Prostate gland (tissue), 2 donors: ENCODE measurements around the gene HAND2. TPM values are rescaled to one million over a fixed set of nuclear protein-coding genes. Genes with fewer than 3 reads are reported as not detected.

Source experiments
- DNase-seq: peaks from one replicate; pipeline ENCODE4 v3.0.0-alpha.2; 2019; ENCODE audit warnings: low spot score
- H3K27ac ChIP-seq, 2 donors: fragments of 200-600 bp; sonication (generic); 2 replicates each; pipeline ENCODE4 v1.5.1; 2017 to 2019
- H3K27me3 ChIP-seq: fragments of 200-600 bp; sonication (generic); replicated peaks from 2 replicates; pipeline ENCODE4 v1.5.1; 2019; ENCODE audit not compliant: insufficient read depth
- H3K36me3 ChIP-seq, 2 donors: fragments of 200-600 bp; sonication (generic); 1 replicate in 1 of 2; 2 replicates in 1 of 2; pipeline versions ENCODE4 v1.5.1 to v1.8.1; 2017 to 2019
- H3K4me1 ChIP-seq: fragments of 200-600 bp; sonication (generic); replicated peaks from 2 replicates; pipeline ENCODE4 v1.5.1; 2019
- H3K4me3 ChIP-seq, 2 donors: fragments of 200-600 bp; sonication (generic); 2 replicates each; pipeline ENCODE4 v1.5.1; 2017 to 2019
- H3K9me3 ChIP-seq: fragments of 200-600 bp; sonication (generic); 2 replicates; pipeline ENCODE4 v1.5.1; 2017
- CTCF ChIP-seq, 4 experiments: fragments of 200-600 bp in 2 of 4; fragments of 450-650 bp in 2 of 4; sonication (generic) in 2 of 4; IDR thresholded peaks; 1 replicate in 3 of 4; 2 replicates in 1 of 4; pipeline ENCODE4 v1.5.1; 2016 to 2019; ENCODE audit warnings: antibody characterized with exemption in 4 of 4, mild to moderate bottlenecking in 2 of 4, moderate library complexity in 2 of 4
- POLR2A ChIP-seq: fragments of 450-650 bp; IDR thresholded peaks from one replicate; pipeline ENCODE4 v1.6.1; 2016; ENCODE audit warnings: antibody characterized with exemption, mild to moderate bottlenecking
- POLR2AphosphoS5 ChIP-seq: sonication (generic); formaldehyde crosslinking; IDR thresholded peaks from one replicate; pipeline ENCODE4 v1.6.1; 2017; ENCODE audit warnings: antibody characterized with exemption
- WGBS: methylation state at CpG from one replicate; pipeline ENCODE4 v1.1.5; 2018; 5-methylcytosine and 5-hydroxymethylcytosine counted together
- intact Hi-C: fragments of 100-400 bp; cut with DNase I; formaldehyde crosslinking; loops from one replicate; pipeline ENCODE4 v1.14.2; 2022
- total RNA-seq, 2 donors: library from RNA; depleted of rRNA; stranded (reverse); fragments of >200 nt; gene quantifications; one replicate each; pipeline ENCODE4 v1.1.0, GENCODE V29; 2016

HAND2 gene
- total RNA-seq, 2 donors from 2014 or later: 7.5 TPM; not detected in 1

GRCh38 chr4:173537613-173538147 is 7.7 kb upstream of the HAND2 start:
- WGBS: 33% methylated on average over 21 of the region's 21 CpGs
- Histone ChIP-seq H3K4me3 (no peak overlapping the region), H3K27me3 (peaks cover 18% of the 10 kb centered on the region), H3K4me1 (no peaks in the 10 kb centered on the region), H3K9me3 (no peaks in the 10 kb centered on the region), H3K36me3 (no peaks in the 10 kb centered on the region), H3K27ac (no peak overlapping the region)
- intact Hi-C loops: no loop called here
- no peak for TF ChIP-seq CTCF (IDR thresholded peaks at IDR 0.05)
- no peak for TF ChIP-seq POLR2AphosphoS5
- TF ChIP-seq POLR2A: no peak
- no peak for DNase-seq

- TF ChIP-seq POLR2AphosphoS5 (no peak), POLR2A (no peak), CTCF (IDR thresholded peaks at IDR 0.05) (no peak)
- no peaks in the 10 kb centered on the region for H3K36me3 ChIP-seq
- no peaks in the 10 kb centered on the region for H3K9me3 ChIP-seq
- no peak overlapping the region for H3K27ac ChIP-seq
- no peaks in the 10 kb centered on the region for H3K4me1 ChIP-seq
- no peak overlapping the region for H3K4me3 ChIP-seq
- 35% methylated on average over 12 of the region's 12 CpGs for WGBS
- peaks cover 26% of the 10 kb centered on the region for H3K27me3 ChIP-seq
- intact Hi-C loops: no loop called here
- DNase-seq: no peak
These were observed 6.9 kb upstream of the HAND2 start for GRCh38 chr4:173536808-173537429.

GRCh38 chr4:173535957-173536356 is 5.9 kb upstream of the HAND2 start:
- DNase-seq: no peak
- 47% methylated on average over 5 of the region's 5 CpGs for WGBS
- Histone ChIP-seq H3K4me3 (no peak overlapping the region), H3K36me3 (no peaks in the 10 kb centered on the region), H3K27ac (no peak overlapping the region), H3K4me1 (no peaks in the 10 kb centered on the region), H3K9me3 (no peaks in the 10 kb centered on the region), H3K27me3 (peaks cover 36% of the 10 kb centered on the region)
- TF ChIP-seq CTCF (IDR thresholded peaks at IDR 0.05): no peak
- TF ChIP-seq POLR2A: no peak
- no peak for TF ChIP-seq POLR2AphosphoS5
- intact Hi-C loops: no loop called here

- Histone ChIP-seq H3K36me3 (no peaks in the 10 kb centered on the region), H3K27ac (no peak overlapping the region), H3K4me3 (no peak overlapping the region), H3K4me1 (no peaks in the 10 kb centered on the region), H3K27me3 (peaks cover 42% of the 10 kb centered on the region), H3K9me3 (no peaks in the 10 kb centered on the region)
- intact Hi-C loops: no loop called here
- DNase-seq: no peak
- WGBS: 40% methylated on average over 9 of the region's 9 CpGs
- TF ChIP-seq POLR2A (no peak), CTCF (IDR thresholded peaks at IDR 0.05) (no peak), POLR2AphosphoS5 (no peak)
These were observed 5.3 kb upstream of the HAND2 start for GRCh38 chr4:173535165-173535902.

- no peaks in the 10 kb centered on the region for H3K36me3 ChIP-seq
- TF ChIP-seq POLR2A (no peak), POLR2AphosphoS5 (no peak), CTCF (IDR thresholded peaks at IDR 0.05) (no peak)
- intact Hi-C loops: no loop called here
- WGBS: 23% methylated on average over 1 of the region's 1 CpG
- no peak overlapping the region for H3K4me3 ChIP-seq
- H3K4me1 ChIP-seq: no peaks in the 10 kb centered on the region
- DNase-seq: no peak
- H3K27ac ChIP-seq: no peak overlapping the region
- H3K27me3 ChIP-seq: peaks cover 49% of the 10 kb centered on the region
- H3K9me3 ChIP-seq: no peaks in the 10 kb centered on the region
These were observed 4.4 kb upstream of the HAND2 start for GRCh38 chr4:173534434-173534833.
